HG03045 (cell line): ENCODE measurements around the gene CMTM1.
"Not testable (repeated sequence)": the region's sequence is repeated elsewhere in the genome, so short reads cannot be mapped to it uniquely, and the experiment has no call there.

Experiments used
- ATAC-seq: cut with Tn5 transposase; IDR thresholded peaks from one replicate; pipeline ENCODE4 v1.9.1; 2021; ENCODE audit warnings: mild to moderate bottlenecking, moderate library complexity; ENCODE audit not compliant: unreplicated experiment

CMTM1 gene

GRCh38 chr16:66561381-66562080, 4.7 kb upstream of the CMTM1 start:
- ATAC-seq: no peak

- ATAC-seq: no peak
Observed at GRCh38 chr16:66562409-66562808, 3.8 kb upstream of the CMTM1 start.

- ATAC-seq: no peak
Observed at GRCh38 chr16:66562986-66563385, 3.3 kb upstream of the CMTM1 start.

GRCh38 chr16:66563574-66564334, 2.5 kb upstream of the CMTM1 start:
- ATAC-seq: no peak

- ATAC-seq: not testable (repeated sequence)
Observed at GRCh38 chr16:66567270-66567669, 1.0 kb downstream of the CMTM1 start.

GRCh38 chr16:66568355-66568754, 2.1 kb downstream of the CMTM1 start:
- no peak for ATAC-seq

- ATAC-seq: no peak
Observed at GRCh38 chr16:66569131-66569530, 2.9 kb downstream of the CMTM1 start.

GRCh38 chr16:66569827-66570405, 3.7 kb downstream of the CMTM1 start:
- ATAC-seq: no peak

GRCh38 chr16:66572356-66572755, 6.1 kb downstream of the CMTM1 start:
- ATAC-seq: no peak

- no peak for ATAC-seq
Observed at GRCh38 chr16:66574081-66574480, 7.8 kb downstream of the CMTM1 start.

- no peak for ATAC-seq
Observed at GRCh38 chr16:66574531-66574930, 8.3 kb downstream of the CMTM1 start.

- ATAC-seq: no peak
Observed at GRCh38 chr16:66575060-66575459, 8.8 kb downstream of the CMTM1 start.

- ATAC-seq: no peak
Observed at GRCh38 chr16:66576296-66576695, 10.1 kb downstream of the CMTM1 start.

GRCh38 chr16:66578651-66579531, 12.7 kb downstream of the CMTM1 start, which contains the start of gene CMTM2:
CMTM2 (plus strand) TSS chr16:66579463; CDS start chr16:66579608, 145 bp downstream.
- ATAC-seq: no peak

GRCh38 chr16:66580605-66581209, 14.5 kb downstream of the CMTM1 start:
- no peak for ATAC-seq

GRCh38 chr16:66581246-66581952, 15.2 kb downstream of the CMTM1 start:
- ATAC-seq: no peak

GRCh38 chr16:66585481-66586239, 19.4 kb downstream of the CMTM1 start:
- no peak for ATAC-seq

GRCh38 chr16:66587881-66588600, 21.8 kb downstream of the CMTM1 start:
- no peak for ATAC-seq
